PC-3 (cell line): ENCODE results near the gene DDX42. TPM values are rescaled to one million over a fixed set of nuclear protein-coding genes. Genes with fewer than 3 reads are reported as not detected.

Experiments
- ATAC-seq: fragments of 200-7000 bp; cut with Tn5 transposase; 2 replicates; pipeline ENCODE4 v1.9.1; 2020; ENCODE audit warnings: mild to moderate bottlenecking, moderate library complexity
- BruUV-seq: library from RNA; stranded (reverse); fragments of 400-500 nt; replicated peaks from 2 replicates; lab custom pipeline; 2021; lab: Mats Ljungman, UMichigan
- CTCF ChIA-PET: fragments of 300-600 bp; sonication (Branson Sonifier 250); formaldehyde crosslinking; loops from one replicate; lab custom pipeline; 2022; ENCODE audit warnings: antibody characterized with exemption; lab: Charles Lee
- POLR2A ChIA-PET: fragments of 300-600 bp; sonication (Branson Sonifier 250); formaldehyde crosslinking; loops from one replicate; lab custom pipeline; 2022; ENCODE audit warnings: antibody characterized with exemption; ENCODE audit not compliant: unreplicated experiment; lab: Charles Lee
- DNase-seq: peaks from one replicate; pipeline ENCODE4 v3.0.0-alpha.2; 2015
- H2AFZ ChIP-seq: fragments of 300-600 bp; sonication (generic); 2 replicates; pipeline ENCODE4 v1.6.0; 2016; ENCODE audit warnings: antibody characterized with exemption, low read length
- H3F3A ChIP-seq: fragments of 300-600 bp; sonication (generic); one replicate; pipeline ENCODE4 v1.6.0; 2017; ENCODE audit warnings: antibody characterized with exemption, low read length, control low read depth, mild to moderate bottlenecking; ENCODE audit not compliant: unreplicated experiment
- H3K27ac ChIP-seq: fragments of 300-600 bp; sonication (generic); 2 replicates; pipeline ENCODE4 v1.5.1; 2016; ENCODE audit warnings: mild to moderate bottlenecking, low read length
- H3K27me3 ChIP-seq: fragments of 300-600 bp; sonication (generic); 2 replicates; pipeline ENCODE4 v1.6.1; 2016; ENCODE audit warnings: low read length, mixed read lengths
- H3K36me3 ChIP-seq: fragments of 300-600 bp; sonication (generic); 2 replicates; pipeline ENCODE4 v1.6.1; 2016; ENCODE audit warnings: low read depth, mixed run types, low read length, mixed read lengths
- H3K4me1 ChIP-seq: fragments of 300-600 bp; sonication (generic); 2 replicates; pipeline ENCODE4 v1.5.1; 2016; ENCODE audit warnings: low read length; ENCODE audit not compliant: insufficient read depth
- H3K4me2 ChIP-seq: fragments of 300-600 bp; sonication (generic); 2 replicates; pipeline ENCODE4 v1.6.0; 2016; ENCODE audit warnings: low read length
- H3K4me3 ChIP-seq: fragments of 300-600 bp; sonication (generic); 2 replicates; pipeline ENCODE4 v1.5.1; 2016; ENCODE audit warnings: mild to moderate bottlenecking, low read length, mixed read lengths
- H3K79me2 ChIP-seq: fragments of 300-600 bp; sonication (generic); 2 replicates; pipeline ENCODE4 v1.6.1; 2017; ENCODE audit warnings: low read length, mixed read lengths
- H3K9ac ChIP-seq: fragments of 300-600 bp; sonication (generic); 2 replicates; pipeline ENCODE4 v1.6.0; 2016; ENCODE audit warnings: mild to moderate bottlenecking, low read length
- H3K9me2 ChIP-seq: fragments of 300-600 bp; sonication (generic); replicated peaks from 2 replicates; pipeline ENCODE4 v1.6.1; 2016; ENCODE audit warnings: mixed run types, low read length, mixed read lengths
- H3K9me3 ChIP-seq: fragments of 300-600 bp; sonication (generic); 2 replicates; pipeline ENCODE4 v1.6.1; 2016; ENCODE audit warnings: low read length, mixed read lengths
- H4K20me1 ChIP-seq: fragments of 300-600 bp; sonication (generic); 2 replicates; pipeline ENCODE4 v1.6.1; 2016; ENCODE audit warnings: low read length, mixed read lengths
- EZH2 ChIP-seq: fragments of 300-600 bp; sonication (generic); IDR thresholded peaks from one replicate; pipeline ENCODE4 v1.6.1; 2017; ENCODE audit warnings: antibody characterized with exemption, mild to moderate bottlenecking, low read length; ENCODE audit not compliant: unreplicated experiment
- EZH2phosphoT487 ChIP-seq: fragments of 300-600 bp; sonication (generic); IDR thresholded peaks from 2 replicates; pipeline ENCODE4 v1.6.1; 2018; ENCODE audit warnings: mild to moderate bottlenecking, antibody characterized with exemption, low read length, borderline replicate concordance
- intact Hi-C: fragments of 100-400 bp; cut with micrococcal nuclease; formaldehyde crosslinking; loops from 2 replicates; pipeline ENCODE4 v1.9.0; 2023
- total RNA-seq: library from RNA; depleted of rRNA; stranded (reverse); fragments of >200 nt; gene quantifications from 2 replicates; pipeline ENCODE4 v1.2.3, GENCODE V29; 2014
- TF ChIP-seq, protein P1 (sequence below): fragments of 300-600 bp; sonication (generic); conservative IDR thresholded peaks from 2 replicates; pipeline ENCODE4 v1.5.1; 2017; ENCODE audit warnings: antibody characterized with exemption, low read depth, mild to moderate bottlenecking, low read length

The DDX42 gene
- total RNA-seq, 1 experiment from 2014 or later = 72.4 TPM

- DNase-seq = no peak
- no peaks in the 10 kb centered on the region for H3K9me3 ChIP-seq
- ChIA-PET CTCF (no interaction called here), POLR2A (interaction anchor here (0.7 kb wide), 1 partner anchor 9 kb away, joined by 8 read pairs; no protein-coding TSS in a partner anchor)
- H3F3A ChIP-seq = no peaks in the 10 kb centered on the region
- no peak overlapping the region for H3K4me2 ChIP-seq
- BruUV-seq = no TSS peak
- H4K20me1 ChIP-seq = 0 out of 2 replicates have a peak, but pooled peaks cover 3% of the 10 kb centered on the region
- no peak overlapping the region for H3K4me3 ChIP-seq
- H3K9ac ChIP-seq = no peak overlapping the region
- H3K36me3 ChIP-seq = peaks cover 57% of the 10 kb centered on the region
- ATAC-seq = no peak
- no peaks in the 10 kb centered on the region for H3K9me2 ChIP-seq
- peaks cover 21% of the 10 kb centered on the region for H3K4me1 ChIP-seq
- TF ChIP-seq EZH2phosphoT487 = no peak
- TF ChIP-seq EZH2 = no peak
- TF ChIP-seq, protein P1, sequence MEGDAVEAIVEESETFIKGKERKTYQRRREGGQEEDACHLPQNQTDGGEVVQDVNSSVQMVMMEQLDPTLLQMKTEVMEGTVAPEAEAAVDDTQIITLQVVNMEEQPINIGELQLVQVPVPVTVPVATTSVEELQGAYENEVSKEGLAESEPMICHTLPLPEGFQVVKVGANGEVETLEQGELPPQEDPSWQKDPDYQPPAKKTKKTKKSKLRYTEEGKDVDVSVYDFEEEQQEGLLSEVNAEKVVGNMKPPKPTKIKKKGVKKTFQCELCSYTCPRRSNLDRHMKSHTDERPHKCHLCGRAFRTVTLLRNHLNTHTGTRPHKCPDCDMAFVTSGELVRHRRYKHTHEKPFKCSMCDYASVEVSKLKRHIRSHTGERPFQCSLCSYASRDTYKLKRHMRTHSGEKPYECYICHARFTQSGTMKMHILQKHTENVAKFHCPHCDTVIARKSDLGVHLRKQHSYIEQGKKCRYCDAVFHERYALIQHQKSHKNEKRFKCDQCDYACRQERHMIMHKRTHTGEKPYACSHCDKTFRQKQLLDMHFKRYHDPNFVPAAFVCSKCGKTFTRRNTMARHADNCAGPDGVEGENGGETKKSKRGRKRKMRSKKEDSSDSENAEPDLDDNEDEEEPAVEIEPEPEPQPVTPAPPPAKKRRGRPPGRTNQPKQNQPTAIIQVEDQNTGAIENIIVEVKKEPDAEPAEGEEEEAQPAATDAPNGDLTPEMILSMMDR = no peak; the same call in 1 of the 2 replicates
- no peak overlapping the region for H2AFZ ChIP-seq
- intact Hi-C loops = no loop called here
- peaks cover 40% of the 10 kb centered on the region for H3K79me2 ChIP-seq
- H3K27me3 ChIP-seq = no peaks in the 10 kb centered on the region
- H3K27ac ChIP-seq = no peak overlapping the region
These were observed 61.3 kb downstream of the DDX42 start for GRCh38 chr17:63835167-63835720.

DNA sequence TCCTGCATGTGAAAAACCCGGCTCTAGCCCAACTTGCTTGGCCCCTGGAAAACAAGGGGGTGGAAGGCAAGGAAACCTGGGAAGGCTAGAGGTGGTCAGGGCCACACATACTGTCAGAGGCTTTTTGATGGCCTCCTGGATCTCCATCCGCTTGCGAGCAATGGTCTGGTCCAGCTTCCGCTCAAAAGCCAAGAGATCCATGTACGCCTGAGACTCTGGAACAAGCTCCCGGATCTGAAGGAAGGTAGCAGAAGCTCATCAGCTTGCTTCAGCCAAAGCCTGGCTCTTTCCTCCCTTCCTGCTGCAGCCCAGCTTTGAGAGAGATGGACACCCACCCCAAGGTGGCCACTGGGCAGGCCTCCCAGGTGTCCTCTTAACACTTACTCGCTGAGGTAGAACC is 62.8 kb downstream of the DDX42 start:
- ATAC-seq = no peak
- TF ChIP-seq, protein P1 = no peak
- no peak for TF ChIP-seq EZH2
- TF ChIP-seq EZH2phosphoT487 = no peak
- intact Hi-C loops = no loop called here

DNA sequence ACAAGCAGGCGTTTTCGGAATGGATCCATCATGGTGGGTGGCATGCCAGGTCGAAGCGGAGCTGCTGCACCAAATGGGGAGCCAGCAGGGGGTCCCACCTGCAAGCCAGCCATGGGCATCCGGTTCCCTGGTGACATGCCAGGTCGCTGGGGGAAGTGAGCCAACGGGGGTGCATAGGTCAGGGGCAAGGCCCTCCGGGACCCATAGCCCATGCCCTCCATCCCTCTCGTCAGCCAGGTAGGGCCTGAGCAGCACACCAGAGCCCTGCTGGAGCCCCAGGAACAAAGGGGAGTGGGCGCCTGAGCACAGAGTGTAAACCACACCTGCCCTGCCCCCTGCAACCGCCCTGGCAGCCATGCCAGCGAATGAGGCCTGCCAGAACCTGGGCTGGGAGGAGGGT is 63.5 kb downstream of the DDX42 start:
- intact Hi-C loops = no loop called here
- no peaks in the 10 kb centered on the region for H3K9me2 ChIP-seq
- H3K36me3 ChIP-seq = peaks cover 34% of the 10 kb centered on the region; the same call in 1 of the 2 replicates
- peaks cover 58% of the 10 kb centered on the region for H3K79me2 ChIP-seq
- H3K9ac ChIP-seq = no peak overlapping the region
- no peaks in the 10 kb centered on the region for H3K27me3 ChIP-seq
- H3K27ac ChIP-seq = no peak overlapping the region
- no peak for DNase-seq
- H3K4me2 ChIP-seq = no peak overlapping the region
- POLR2A ChIA-PET = no interaction called here
- H4K20me1 ChIP-seq = 0 out of 2 replicates have a peak, but pooled peaks cover 6% of the 10 kb centered on the region
- TF ChIP-seq EZH2phosphoT487 (no peak), EZH2 (no peak)
- TF ChIP-seq, protein P1 = no peak
- no TSS peak for BruUV-seq
- ATAC-seq = no peak
- H3K9me3 ChIP-seq = no peaks in the 10 kb centered on the region
- H2AFZ ChIP-seq = no peak overlapping the region
- CTCF ChIA-PET = no interaction called here
- peaks cover 33% of the 10 kb centered on the region for H3K4me1 ChIP-seq
- no peak overlapping the region for H3K4me3 ChIP-seq
- H3F3A ChIP-seq = no peaks in the 10 kb centered on the region

More for the DNA sequence above, 62.8 kb downstream of the DDX42 start:
- H3K9me2 ChIP-seq = no peaks in the 10 kb centered on the region
- H3K79me2 ChIP-seq = peaks cover 53% of the 10 kb centered on the region
- H3K4me3 ChIP-seq = no peak overlapping the region
- BruUV-seq = no TSS peak
- H3K36me3 ChIP-seq = peaks cover 41% of the 10 kb centered on the region
- no peak overlapping the region for H3K27ac ChIP-seq
- no peak for DNase-seq
- H4K20me1 ChIP-seq = 0 out of 2 replicates have a peak, but pooled peaks cover 6% of the 10 kb centered on the region
- POLR2A ChIA-PET = no interaction called here
- no peaks in the 10 kb centered on the region for H3K9me3 ChIP-seq
- no peaks in the 10 kb centered on the region for H3K27me3 ChIP-seq
- no peak overlapping the region for H3K4me2 ChIP-seq
- peaks cover 33% of the 10 kb centered on the region for H3K4me1 ChIP-seq
- no peaks in the 10 kb centered on the region for H3F3A ChIP-seq
- no peak overlapping the region for H3K9ac ChIP-seq
- H2AFZ ChIP-seq = no peak overlapping the region
- CTCF ChIA-PET = interaction anchor here (0.5 kb wide), 1 partner anchor 225 kb away, joined by 4 read pairs; no protein-coding TSS in a partner anchor
